HepG2 (cell line): ENCODE data around the gene TMEM237. TPM values are rescaled to one million over a fixed set of nuclear protein-coding genes. Genes with fewer than 3 reads are reported as not detected.

Source experiments
- GFI1 ChIP-seq: sonication (generic); formaldehyde crosslinking; IDR thresholded peaks from 2 replicates; pipeline ENCODE4 v1.5.0; 2020; ENCODE audit warnings: missing genetic modification reagents, mild to moderate bottlenecking, borderline replicate concordance
- GLI4 ChIP-seq: sonication (generic); formaldehyde crosslinking; IDR thresholded peaks from 2 replicates; pipeline ENCODE4 v1.5.1; 2020; ENCODE audit warnings: missing genetic modification reagents, mild to moderate bottlenecking, moderate library complexity, borderline replicate concordance
- HIC2 ChIP-seq: sonication (generic); formaldehyde crosslinking; IDR thresholded peaks from 2 replicates; pipeline ENCODE4 v1.9.0; 2022; ENCODE audit warnings: low read depth, missing genetic modification reagents
- HNF4A ChIP-seq: sonication (generic); formaldehyde crosslinking; IDR thresholded peaks from 2 replicates; pipeline ENCODE4 v1.4.0; 2020; ENCODE audit warnings: missing genetic modification reagents
- PHF5A ChIP-seq: IDR thresholded peaks from one replicate; pipeline ENCODE4 v1.6.1; 2018; ENCODE audit warnings: low read depth, missing genetic modification reagents; ENCODE audit not compliant: unreplicated experiment
- RXRB ChIP-seq: IDR thresholded peaks from 2 replicates; pipeline ENCODE4 v1.6.1; 2016; ENCODE audit warnings: borderline replicate concordance, missing genetic modification reagents, missing compliant biosample characterization
- SIN3B ChIP-seq: fragments of 150-350 bp; IDR thresholded peaks from 2 replicates; pipeline ENCODE4 v1.6.1; 2014; ENCODE audit warnings: low read length
- ZBTB10 ChIP-seq: sonication (generic); formaldehyde crosslinking; IDR thresholded peaks from 2 replicates; pipeline ENCODE4 v1.4.0; 2020; ENCODE audit warnings: missing genetic modification reagents, borderline replicate concordance
- ZHX2 ChIP-seq, 2 experiments: sonication (generic) in 1 of 2; formaldehyde crosslinking in 1 of 2; IDR thresholded peaks; 2 replicates each; pipeline versions ENCODE4 v1.6.1 to v1.9.0; 2014 to 2022; ENCODE audit warnings: antibody characterized with exemption in 1 of 2, borderline replicate concordance in 1 of 2, inconsistent platforms in 1 of 2, low read depth in 1 of 2, missing genetic modification reagents in 1 of 2
- ZNF639 ChIP-seq: conservative IDR thresholded peaks from 2 replicates; pipeline ENCODE4 v1.6.1; 2018; ENCODE audit warnings: missing genetic modification reagents
- ZNF747 ChIP-seq: sonication (generic); formaldehyde crosslinking; IDR thresholded peaks from 2 replicates; pipeline ENCODE4 v1.8.1; 2023; ENCODE audit warnings: missing genetic modification reagents, mild to moderate bottlenecking, borderline replicate concordance
- ZNF788 ChIP-seq: sonication (generic); formaldehyde crosslinking; IDR thresholded peaks from 2 replicates; pipeline ENCODE4 v1.5.0; 2020; ENCODE audit warnings: mild to moderate bottlenecking, missing genetic modification reagents, borderline replicate concordance
- ZSCAN5A ChIP-seq: sonication (generic); formaldehyde crosslinking; IDR thresholded peaks from 2 replicates; pipeline ENCODE4 v1.8.0; 2022; ENCODE audit warnings: mild to moderate bottlenecking, missing genetic modification reagents, borderline replicate concordance
- polyA plus RNA-seq, 8 experiments: library from polyadenylated mRNA; depleted of rRNA in 3 of 8; stranded (reverse) in 7 of 8; unstranded in 1 of 8; fragments of >200 nt; fragmentation: Illumina TruSeq in 4 of 8; extraction: Trizol in 4 of 8; gene quantifications; 2 replicates each; pipeline versions ENCODE4 v1.2.1 to v1.2.3, GENCODE V29; 2011 to 2016; ENCODE audit warnings: low read depth in 4 of 8, missing spikeins in 1 of 8, mixed read lengths in 1 of 8; ENCODE audit not compliant: insufficient read depth in 1 of 8
- total RNA-seq, 5 experiments: library from RNA; depleted of rRNA; stranded (reverse); fragments of >200 nt; fragmentation: Illumina TruSeq; extraction: Trizol; gene quantifications; 2 replicates each; pipeline ENCODE4 v1.2.3, GENCODE V29; 2016; ENCODE audit warnings: low read depth in 1 of 5

Gene TMEM237
- total and polyA plus RNA-seq, 2 of the 13 experiments (the other 11 are each of a cell fraction or from before 2014, with no cell fraction given) = 21.8 to 36.1 TPM

- TF ChIP-seq ZHX2 (IDR thresholded peaks at IDR 0.05; ENCODE audit: low read depth) = peak; percentile 94
- TF ChIP-seq ZHX2 (CRISPR knock-in tag; IDR thresholded peaks at IDR 0.05; ENCODE audit: borderline replicate concordance) = peak; percentile 26; the same call in 1 of the 2 replicates
- TF ChIP-seq GFI1 (CRISPR knock-in tag) = peak; percentile 83
- TF ChIP-seq HNF4A = peak; percentile 4; the same call in 1 of the 2 replicates
- TF ChIP-seq ZNF639 (CRISPR knock-in tag) = 0 out of 2 replicates have a peak, but pooled peaks have one; percentile 42
- TF ChIP-seq ZBTB10 = peak; percentile 68
- TF ChIP-seq ZNF747 (CRISPR knock-in tag) = no peak
- TF ChIP-seq HIC2 (CRISPR knock-in tag) = no peak
- TF ChIP-seq PHF5A (CRISPR knock-in tag) = no peak
- TF ChIP-seq SIN3B = no peak
- peak; percentile 85 for TF ChIP-seq ZSCAN5A
- peak; percentile 23; the same call in 1 of the 2 replicates for TF ChIP-seq GLI4 (CRISPR knock-in tag)
- peak; percentile 73; the same call in 1 of the 2 replicates for TF ChIP-seq ZNF788 (CRISPR knock-in tag)
- peak; percentile 13; the same call in 1 of the 2 replicates for TF ChIP-seq RXRB (CRISPR knock-in tag)
These were observed 606 bp downstream of the TMEM237 start (continued) for GRCh38 chr2:201642579-201643215.
